Choroid plexus epithelial cell (primary cell): Measurements from ENCODE around the gene ANKH.

Experiments used
- DNase-seq: peaks from one replicate; pipeline ENCODE4 v3.0.0-alpha.2; 2010; ENCODE audit warnings: low read depth
- H3K4me3 ChIP-seq: 2 replicates; pipeline ENCODE4 v1.5.1; 2011; ENCODE audit warnings: low read depth, mild to moderate bottlenecking, control low read depth, low read length, moderate library complexity
- TF ChIP-seq, protein P1 (sequence below): conservative IDR thresholded peaks from 2 replicates; pipeline ENCODE4 v1.5.1; 2011; ENCODE audit warnings: low read depth, mild to moderate bottlenecking, control low read depth, inconsistent platforms, low read length, moderate library complexity

ANKH gene

GRCh38 chr5:14750712-14751111 is 120.9 kb downstream of the ANKH start:
- no peak overlapping the region for H3K4me3 ChIP-seq
- TF ChIP-seq, protein P1, sequence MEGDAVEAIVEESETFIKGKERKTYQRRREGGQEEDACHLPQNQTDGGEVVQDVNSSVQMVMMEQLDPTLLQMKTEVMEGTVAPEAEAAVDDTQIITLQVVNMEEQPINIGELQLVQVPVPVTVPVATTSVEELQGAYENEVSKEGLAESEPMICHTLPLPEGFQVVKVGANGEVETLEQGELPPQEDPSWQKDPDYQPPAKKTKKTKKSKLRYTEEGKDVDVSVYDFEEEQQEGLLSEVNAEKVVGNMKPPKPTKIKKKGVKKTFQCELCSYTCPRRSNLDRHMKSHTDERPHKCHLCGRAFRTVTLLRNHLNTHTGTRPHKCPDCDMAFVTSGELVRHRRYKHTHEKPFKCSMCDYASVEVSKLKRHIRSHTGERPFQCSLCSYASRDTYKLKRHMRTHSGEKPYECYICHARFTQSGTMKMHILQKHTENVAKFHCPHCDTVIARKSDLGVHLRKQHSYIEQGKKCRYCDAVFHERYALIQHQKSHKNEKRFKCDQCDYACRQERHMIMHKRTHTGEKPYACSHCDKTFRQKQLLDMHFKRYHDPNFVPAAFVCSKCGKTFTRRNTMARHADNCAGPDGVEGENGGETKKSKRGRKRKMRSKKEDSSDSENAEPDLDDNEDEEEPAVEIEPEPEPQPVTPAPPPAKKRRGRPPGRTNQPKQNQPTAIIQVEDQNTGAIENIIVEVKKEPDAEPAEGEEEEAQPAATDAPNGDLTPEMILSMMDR: no peak
- no peak for DNase-seq

- DNase-seq: no peak
- TF ChIP-seq, protein P1: no peak
- H3K4me3 ChIP-seq: no peak overlapping the region
Measured at GRCh38 chr5:14749579-14750101, 121.9 kb downstream of the ANKH start.

- no peak for DNase-seq
- TF ChIP-seq, protein P1: no peak
- H3K4me3 ChIP-seq: no peak overlapping the region
Measured at GRCh38 chr5:14748180-14748900, 123.2 kb downstream of the ANKH start.

DNA sequence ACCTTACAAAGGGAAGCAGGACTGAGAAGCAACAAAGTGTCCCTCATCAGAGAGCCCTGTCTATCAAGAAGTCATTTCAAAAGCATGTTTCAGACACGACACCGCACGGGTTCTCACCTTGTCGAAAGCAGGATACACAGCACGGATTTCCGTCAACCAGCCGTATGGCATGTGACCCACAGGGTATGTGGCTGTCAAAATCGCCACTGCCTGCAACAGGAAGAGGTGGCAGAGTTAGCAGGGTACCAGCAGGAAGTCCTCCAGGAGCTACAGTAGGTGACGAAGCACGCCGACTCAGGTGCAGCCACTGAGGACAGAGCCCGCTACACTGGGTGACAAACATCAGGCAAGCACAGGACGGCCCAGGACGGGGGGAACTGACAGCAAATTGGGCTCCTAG is 125.8 kb downstream of the ANKH start:
- TF ChIP-seq, protein P1: no peak
- no peak for DNase-seq
- no peak overlapping the region for H3K4me3 ChIP-seq

DNA sequence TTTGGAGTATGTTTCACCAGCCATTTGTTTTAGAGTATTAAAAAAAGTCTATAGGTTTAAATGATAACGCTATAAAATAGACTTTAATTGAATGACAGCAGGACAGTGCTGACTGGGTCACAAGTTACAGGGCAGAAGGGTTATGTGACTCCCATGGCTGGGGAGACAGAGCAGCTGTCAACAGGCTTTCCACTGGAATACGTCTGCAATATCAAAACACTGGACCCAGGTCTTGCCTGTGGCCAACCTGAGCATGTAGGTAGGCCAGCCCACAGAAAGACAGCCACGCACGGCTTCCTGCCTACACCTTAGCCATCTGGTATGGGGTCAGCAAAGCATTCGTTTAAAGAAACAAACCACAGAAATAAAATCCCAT is 126.4 kb downstream of the ANKH start:
- DNase-seq: no peak
- H3K4me3 ChIP-seq: no peak overlapping the region
- TF ChIP-seq, protein P1: no peak

DNA sequence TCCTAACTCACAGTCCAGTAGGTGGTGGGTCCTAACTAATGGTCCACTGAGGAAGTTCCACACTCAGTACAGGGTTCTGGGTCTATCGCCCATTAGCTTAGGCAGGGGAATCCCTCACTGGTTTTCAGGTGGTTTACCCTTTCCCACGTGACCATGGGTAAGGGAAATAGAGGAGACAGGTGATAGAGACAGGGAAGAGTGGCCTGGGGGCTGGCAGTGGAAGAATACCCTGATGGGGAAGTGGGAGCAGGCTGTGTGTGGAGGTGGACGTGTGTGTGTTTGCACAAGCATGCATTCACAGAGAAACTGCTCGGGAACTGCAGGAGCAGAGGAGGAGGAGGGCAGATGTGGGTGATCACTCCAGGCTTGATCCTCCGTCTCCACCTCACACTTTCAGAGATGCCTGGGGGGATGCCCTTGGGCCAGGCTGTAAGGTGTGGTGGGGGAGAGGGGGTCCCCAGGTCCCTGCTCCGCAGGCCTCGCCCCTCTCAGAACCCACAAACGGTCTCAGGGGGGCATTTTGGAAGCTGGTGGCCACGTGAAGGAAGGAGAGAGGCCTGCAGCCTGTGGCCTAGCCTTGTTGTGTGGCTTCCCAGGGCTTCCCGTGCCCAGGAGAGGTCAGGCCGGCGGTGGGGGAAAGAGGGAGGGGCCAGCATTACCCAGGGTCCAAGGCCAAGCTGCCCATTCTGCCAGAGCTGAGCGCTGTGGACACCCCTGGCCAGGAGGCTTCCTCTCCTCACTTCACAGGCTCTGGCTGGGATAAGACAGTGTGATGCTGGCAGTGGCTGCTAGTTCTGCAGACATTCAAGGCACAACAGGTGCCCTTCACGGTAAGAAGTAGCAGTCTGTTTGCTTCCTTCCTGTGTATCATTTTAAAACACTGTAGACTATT is 127.0 kb downstream of the ANKH start:
- DNase-seq: no peak
- TF ChIP-seq, protein P1: no peak
- no peak overlapping the region for H3K4me3 ChIP-seq
